Ovary (tissue), 1 donor: ENCODE results near the gene ST7L.

Experiments
- EP300 ChIP-seq: sonication (generic); formaldehyde crosslinking; IDR thresholded peaks from one replicate; pipeline ENCODE4 v1.6.1; 2017; ENCODE audit warnings: antibody characterized with exemption
- POLR2A ChIP-seq: fragments of 450-650 bp; IDR thresholded peaks from one replicate; pipeline ENCODE4 v1.6.1; 2017; ENCODE audit warnings: antibody characterized with exemption, mild to moderate bottlenecking, moderate library complexity

GRCh38 chr1:112504001-112504660 lies 114.8 kb downstream of the ST7L start:
- TF ChIP-seq POLR2A (no peak), EP300 (no peak)
